SK-N-SH (cell line): ENCODE results near the gene MPDU1.

Source experiments
- CTCF ChIP-seq: fragments of 200-600 bp; sonication (generic); IDR thresholded peaks from 2 replicates; pipeline ENCODE4 v1.6.1; 2017; ENCODE audit warnings: antibody characterized with exemption, mild to moderate bottlenecking, moderate library complexity
- EZH2phosphoT487 ChIP-seq: fragments of 200-600 bp; sonication (generic); IDR thresholded peaks from 2 replicates; pipeline ENCODE4 v1.6.1; 2017; ENCODE audit warnings: low read depth, mixed run types, mild to moderate bottlenecking, antibody characterized with exemption, moderate library complexity, borderline replicate concordance
- FOXM1 ChIP-seq: IDR thresholded peaks from 2 replicates; pipeline ENCODE4 v1.4.0; 2012; ENCODE audit warnings: low read depth, mild to moderate bottlenecking
- GATA2 ChIP-seq: sonication (generic); formaldehyde crosslinking; IDR thresholded peaks from 2 replicates; pipeline ENCODE4 v1.5.0; 2020; ENCODE audit warnings: mild to moderate bottlenecking, missing genetic modification reagents
- RAD21 ChIP-seq: IDR thresholded peaks from 2 replicates; pipeline ENCODE4 v1.6.1; 2012; ENCODE audit warnings: mild to moderate bottlenecking, low read length
- SIN3A ChIP-seq: IDR thresholded peaks from 2 replicates; pipeline ENCODE4 v1.6.1; 2012; ENCODE audit warnings: low read depth, mild to moderate bottlenecking, low read length, moderate library complexity, borderline replicate concordance
- TCF12 ChIP-seq: IDR thresholded peaks from 2 replicates; pipeline ENCODE4 v1.4.0; 2012
- TEAD4 ChIP-seq: IDR thresholded peaks from 2 replicates; pipeline ENCODE4 v1.4.0; 2012; ENCODE audit warnings: mild to moderate bottlenecking, borderline replicate concordance; ENCODE audit not compliant: insufficient read depth

DNA sequence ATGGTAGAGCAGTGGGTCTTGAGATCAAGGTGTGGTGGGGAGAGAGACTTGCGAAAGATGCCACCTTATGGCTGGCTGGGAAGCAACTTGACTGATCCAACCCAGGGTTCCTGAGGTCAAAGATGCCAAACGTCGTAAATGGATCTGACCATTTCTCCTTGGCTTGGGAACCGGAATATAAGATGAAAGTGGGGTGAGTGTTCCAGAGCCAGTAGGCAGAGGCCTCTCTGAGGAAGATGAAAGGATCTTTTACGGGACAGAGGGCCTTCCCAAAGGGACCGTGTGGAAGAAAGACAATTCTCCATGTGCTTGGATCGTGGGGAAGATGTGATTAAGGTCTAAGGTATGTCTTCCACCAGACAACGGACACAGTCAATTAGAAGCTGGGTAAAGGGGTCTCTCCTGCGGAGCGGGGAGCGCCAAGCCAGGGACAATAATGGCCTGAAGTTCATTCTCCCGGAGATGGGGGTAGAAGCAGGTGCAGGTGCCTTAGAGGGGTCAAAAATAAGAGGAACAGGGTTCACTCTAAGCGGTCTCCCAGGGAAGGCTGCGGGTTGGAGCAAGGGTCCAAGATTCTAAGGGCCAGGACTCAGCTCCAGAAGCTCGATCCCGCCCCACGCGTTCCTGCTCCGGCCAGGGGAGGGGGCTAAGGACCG is 30.2 kb downstream of the MPDU1 start:
- TF ChIP-seq CTCF (no peak), FOXM1 (no peak), GATA2 (no peak), EZH2phosphoT487 (no peak), TCF12 (no peak), SIN3A (no peak), RAD21 (0 out of 2 replicates have a peak, but pooled peaks have one; percentile 10), TEAD4 (no peak)
